SU-DHL-6 (cell line): ENCODE measurements around the gene ZNF423.

Experiments used
- H2AFZ ChIP-seq: fragments of 200-600 bp; sonication (generic); 2 replicates; pipeline ENCODE4 v1.6.1; 2014; ENCODE audit warnings: low read depth, mild to moderate bottlenecking, moderate library complexity, mixed read lengths, antibody characterized with exemption, low read length; ENCODE audit not compliant: severe bottlenecking
- H3F3A ChIP-seq: fragments of 200-600 bp; shearing (Covaris generic); 2 replicates; pipeline ENCODE4 v1.6.0; 2016; ENCODE audit warnings: antibody characterized with exemption, mild to moderate bottlenecking; ENCODE audit not compliant: insufficient read depth
- H3K27ac ChIP-seq: fragments of 200-600 bp; sonication (generic); 2 replicates; pipeline ENCODE4 v1.5.1; 2016; ENCODE audit warnings: low read depth, mild to moderate bottlenecking, low read length, moderate library complexity, mixed read lengths
- H3K27me3 ChIP-seq: fragments of 200-600 bp; sonication (generic), shearing (Covaris generic); 2 replicates; pipeline ENCODE4 v1.6.0; 2014; ENCODE audit warnings: mild to moderate bottlenecking, low read length
- H3K36me3 ChIP-seq: fragments of 200-600 bp; sonication (generic); 2 replicates; pipeline ENCODE4 v1.6.1; 2014; ENCODE audit warnings: mild to moderate bottlenecking, low read length, mixed read lengths
- H3K4me2 ChIP-seq: fragments of 300-600, 200-600 bp; shearing (Covaris generic), sonication (generic); 2 replicates; pipeline ENCODE4 v1.6.0; 2014; ENCODE audit warnings: low read length, low read depth, mild to moderate bottlenecking; ENCODE audit not compliant: poor library complexity, severe bottlenecking
- H3K4me3 ChIP-seq: fragments of 200-600 bp; sonication (generic); 2 replicates; pipeline ENCODE4 v1.5.1; 2014; ENCODE audit warnings: antibody characterized with exemption, low read length, mild to moderate bottlenecking, mixed read lengths; ENCODE audit not compliant: insufficient read depth, poor library complexity, severe bottlenecking
- H3K79me2 ChIP-seq: fragments of 200-600 bp; sonication (generic); 2 replicates; pipeline ENCODE4 v1.6.1; 2014; ENCODE audit warnings: mild to moderate bottlenecking, low read length, moderate library complexity; ENCODE audit not compliant: insufficient read depth
- H3K9ac ChIP-seq: fragments of 200-600 bp; sonication (generic); 2 replicates; pipeline ENCODE4 v1.7.0; 2014; ENCODE audit warnings: mild to moderate bottlenecking, low read length
- H3K9me2 ChIP-seq: fragments of 200-600 bp; sonication (generic); replicated peaks from 2 replicates; pipeline ENCODE4 v1.6.1; 2014; ENCODE audit warnings: low read length; ENCODE audit not compliant: insufficient read depth
- H3K9me3 ChIP-seq: fragments of 200-600 bp; sonication (generic); 2 replicates; pipeline ENCODE4 v1.6.1; 2014; ENCODE audit warnings: low read length, mixed read lengths; ENCODE audit not compliant: insufficient read depth
- H4K20me1 ChIP-seq: fragments of 200-600 bp; sonication (generic); 2 replicates; pipeline ENCODE4 v1.6.1; 2014; ENCODE audit warnings: low read depth, mild to moderate bottlenecking, antibody characterized with exemption, low read length, moderate library complexity, mixed read lengths
- EZH2phosphoT487 ChIP-seq: fragments of 200-600 bp; sonication (generic), shearing (Covaris generic); conservative IDR thresholded peaks from 2 replicates; pipeline ENCODE4 v1.6.1; 2018; ENCODE audit warnings: mild to moderate bottlenecking, antibody characterized with exemption, low read length, moderate library complexity, mixed read lengths
- TF ChIP-seq, protein P1 (sequence below): fragments of 200-600 bp; sonication (generic); IDR thresholded peaks from one replicate; pipeline ENCODE4 v1.5.1; 2017; ENCODE audit warnings: antibody characterized with exemption, mild to moderate bottlenecking, low read length, moderate library complexity; ENCODE audit not compliant: insufficient read depth, poor library complexity, severe bottlenecking

ZNF423 gene

GRCh38 chr16:49709057-49709456 lies 146.9 kb downstream of the ZNF423 start:
- H3K9me3 ChIP-seq, result no peaks in the 10 kb centered on the region
- H3K79me2 ChIP-seq, result no peaks in the 10 kb centered on the region
- no peaks in the 10 kb centered on the region for H4K20me1 ChIP-seq
- no peak overlapping the region for H3K4me3 ChIP-seq
- H2AFZ ChIP-seq, result no peak overlapping the region
- H3K9me2 ChIP-seq, result no peaks in the 10 kb centered on the region
- no peaks in the 10 kb centered on the region for H3K27me3 ChIP-seq
- no peak for TF ChIP-seq EZH2phosphoT487
- TF ChIP-seq, protein P1, sequence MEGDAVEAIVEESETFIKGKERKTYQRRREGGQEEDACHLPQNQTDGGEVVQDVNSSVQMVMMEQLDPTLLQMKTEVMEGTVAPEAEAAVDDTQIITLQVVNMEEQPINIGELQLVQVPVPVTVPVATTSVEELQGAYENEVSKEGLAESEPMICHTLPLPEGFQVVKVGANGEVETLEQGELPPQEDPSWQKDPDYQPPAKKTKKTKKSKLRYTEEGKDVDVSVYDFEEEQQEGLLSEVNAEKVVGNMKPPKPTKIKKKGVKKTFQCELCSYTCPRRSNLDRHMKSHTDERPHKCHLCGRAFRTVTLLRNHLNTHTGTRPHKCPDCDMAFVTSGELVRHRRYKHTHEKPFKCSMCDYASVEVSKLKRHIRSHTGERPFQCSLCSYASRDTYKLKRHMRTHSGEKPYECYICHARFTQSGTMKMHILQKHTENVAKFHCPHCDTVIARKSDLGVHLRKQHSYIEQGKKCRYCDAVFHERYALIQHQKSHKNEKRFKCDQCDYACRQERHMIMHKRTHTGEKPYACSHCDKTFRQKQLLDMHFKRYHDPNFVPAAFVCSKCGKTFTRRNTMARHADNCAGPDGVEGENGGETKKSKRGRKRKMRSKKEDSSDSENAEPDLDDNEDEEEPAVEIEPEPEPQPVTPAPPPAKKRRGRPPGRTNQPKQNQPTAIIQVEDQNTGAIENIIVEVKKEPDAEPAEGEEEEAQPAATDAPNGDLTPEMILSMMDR, result no peak
- no peak overlapping the region for H3K9ac ChIP-seq
- H3K36me3 ChIP-seq, result no peaks in the 10 kb centered on the region
- no peaks in the 10 kb centered on the region for H3F3A ChIP-seq
- no peak overlapping the region for H3K4me2 ChIP-seq
- no peak overlapping the region for H3K27ac ChIP-seq

GRCh38 chr16:49708491-49708890 lies 147.4 kb downstream of the ZNF423 start:
- no peaks in the 10 kb centered on the region for H3K27me3 ChIP-seq

DNA sequence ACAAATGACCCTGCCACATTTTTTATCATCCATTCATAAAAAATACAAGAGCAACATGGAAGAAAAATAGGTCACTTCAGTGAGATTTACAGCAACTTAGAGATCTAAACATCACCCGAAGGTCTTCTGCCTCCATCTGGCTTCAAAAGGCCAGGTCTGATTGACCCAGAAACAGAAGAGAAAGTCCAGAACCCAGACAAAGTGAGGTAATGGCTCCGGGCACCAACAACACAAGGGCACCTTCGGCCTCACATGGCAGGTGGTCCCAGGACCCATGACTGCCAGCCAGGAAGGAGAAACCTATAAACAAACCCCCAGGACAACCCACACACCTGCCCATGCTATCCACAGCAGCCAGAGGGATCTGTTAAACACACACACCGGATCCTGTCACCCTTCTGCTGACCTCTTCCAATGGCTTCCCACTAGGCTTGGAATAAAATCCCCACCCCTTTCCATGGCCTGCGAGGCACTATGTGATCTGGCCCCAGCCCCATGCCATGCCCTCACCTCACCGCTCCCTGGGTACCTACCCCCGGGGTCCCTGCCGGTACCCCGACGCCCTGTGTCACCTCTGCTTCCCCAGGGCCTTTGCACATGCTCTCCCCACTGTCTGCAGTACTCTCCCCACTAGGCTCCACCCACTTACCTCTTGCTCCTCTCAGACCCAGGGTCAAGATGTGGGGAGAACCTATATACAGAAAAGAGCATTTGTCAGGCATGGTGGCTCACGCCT lies 149.1 kb downstream of the ZNF423 start:
- Histone ChIP-seq H3K4me3 (no peak overlapping the region), H3K79me2 (no peaks in the 10 kb centered on the region), H3F3A (no peaks in the 10 kb centered on the region), H3K9me3 (no peaks in the 10 kb centered on the region), H4K20me1 (no peaks in the 10 kb centered on the region), H3K4me2 (no peak overlapping the region), H2AFZ (no peak overlapping the region), H3K27me3 (no peaks in the 10 kb centered on the region), H3K9ac (no peak overlapping the region), H3K36me3 (no peaks in the 10 kb centered on the region), H3K9me2 (no peaks in the 10 kb centered on the region), H3K27ac (no peak overlapping the region)
- TF ChIP-seq EZH2phosphoT487, result no peak
- TF ChIP-seq, protein P1, result no peak

More at GRCh38 chr16:49708491-49708890, 147.4 kb downstream of the ZNF423 start:
- H3K9me3 ChIP-seq, result no peaks in the 10 kb centered on the region
- H3K9ac ChIP-seq, result no peak overlapping the region
- no peak overlapping the region for H3K4me2 ChIP-seq
- TF ChIP-seq EZH2phosphoT487, result no peak
- TF ChIP-seq, protein P1, result no peak
- H3K79me2 ChIP-seq, result no peaks in the 10 kb centered on the region
- no peaks in the 10 kb centered on the region for H3K9me2 ChIP-seq
- H3K4me3 ChIP-seq, result no peak overlapping the region
- H3K36me3 ChIP-seq, result no peaks in the 10 kb centered on the region
- H3K27ac ChIP-seq, result no peak overlapping the region
- H2AFZ ChIP-seq, result no peak overlapping the region
- no peaks in the 10 kb centered on the region for H4K20me1 ChIP-seq
- H3F3A ChIP-seq, result no peaks in the 10 kb centered on the region
